Calu3 (cell line): Measurements from ENCODE around the gene FOXN3. TPM values are rescaled to one million over a fixed set of nuclear protein-coding genes. Genes with fewer than 3 reads are reported as not detected.

Experiments
- BruUV-seq: library from RNA; stranded (reverse); fragments of 400-500 nt; replicated peaks from 2 replicates; lab custom pipeline; 2021; lab: Mats Ljungman, UMichigan
- CTCF ChIA-PET: fragments of 300-600 bp; sonication (Branson Sonifier 250); formaldehyde crosslinking; loops from one replicate; lab custom pipeline; 2022; ENCODE audit warnings: antibody characterized with exemption; lab: Charles Lee
- DNase-seq: peaks from one replicate; pipeline ENCODE4 v3.0.0; 2022
- H3K27ac Mint-ChIP-seq: one replicate; pipeline ENCODE4 v1.8.0; 2022; ENCODE audit warnings: mixed read lengths; ENCODE audit not compliant: unreplicated experiment
- H3K27me3 Mint-ChIP-seq: one replicate; pipeline ENCODE4 v1.8.0; 2022; ENCODE audit warnings: mixed read lengths; ENCODE audit not compliant: unreplicated experiment
- H3K36me3 Mint-ChIP-seq: one replicate; pipeline ENCODE4 v1.8.0; 2022; ENCODE audit warnings: mild to moderate bottlenecking, moderate library complexity, mixed read lengths; ENCODE audit not compliant: insufficient read depth, unreplicated experiment
- H3K4me1 Mint-ChIP-seq: one replicate; pipeline ENCODE4 v1.8.0; 2022; ENCODE audit warnings: mild to moderate bottlenecking, low read depth, mixed read lengths; ENCODE audit not compliant: unreplicated experiment
- H3K4me3 Mint-ChIP-seq: one replicate; pipeline ENCODE4 v1.8.0; 2022; ENCODE audit warnings: mild to moderate bottlenecking, low read depth, moderate library complexity, mixed read lengths; ENCODE audit not compliant: unreplicated experiment
- H3K9me3 Mint-ChIP-seq: one replicate; pipeline ENCODE4 v1.8.0; 2022; ENCODE audit warnings: low read depth, mixed read lengths; ENCODE audit not compliant: unreplicated experiment
- intact Hi-C: fragments of 100-400 bp; cut with micrococcal nuclease; formaldehyde crosslinking; loops from one replicate; pipeline ENCODE4 v1.10.0; 2022; ENCODE audit not compliant: unreplicated experiment
- total RNA-seq: library from RNA; stranded (reverse); gene quantifications from 2 replicates; pipeline ENCODE4 v1.2.3, GENCODE V29; 2022
- TF ChIP-seq, protein P1 (sequence below): fragments of 200-600 bp; IDR thresholded peaks from one replicate; pipeline ENCODE4 v1.8.0; 2022; ENCODE audit warnings: antibody characterized with exemption; ENCODE audit not compliant: unreplicated experiment

Gene FOXN3
- total RNA-seq, 1 experiment from 2014 or later = 11.8 TPM

DNA sequence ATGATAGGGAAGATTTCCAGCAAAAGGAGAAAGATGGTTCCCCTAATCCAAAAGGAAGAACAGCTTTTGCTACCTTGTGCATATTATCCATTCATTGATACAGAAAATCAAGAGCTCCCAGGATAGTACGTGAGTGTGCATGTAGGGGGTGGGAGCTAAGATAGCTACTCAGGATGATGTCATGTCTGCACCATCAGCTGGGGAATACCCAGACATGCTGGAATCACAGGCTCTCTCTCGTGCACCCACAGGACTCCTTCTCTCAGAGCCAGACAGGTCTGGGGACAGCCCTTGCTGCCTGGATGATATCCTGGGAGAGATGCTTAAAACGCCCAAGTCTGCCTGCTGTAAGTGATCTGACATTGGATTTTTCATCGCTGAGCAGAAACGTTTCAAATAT lies 38.9 kb downstream of the FOXN3 start:
- intact Hi-C loops = no loop called here
- no TSS peak for BruUV-seq

DNA sequence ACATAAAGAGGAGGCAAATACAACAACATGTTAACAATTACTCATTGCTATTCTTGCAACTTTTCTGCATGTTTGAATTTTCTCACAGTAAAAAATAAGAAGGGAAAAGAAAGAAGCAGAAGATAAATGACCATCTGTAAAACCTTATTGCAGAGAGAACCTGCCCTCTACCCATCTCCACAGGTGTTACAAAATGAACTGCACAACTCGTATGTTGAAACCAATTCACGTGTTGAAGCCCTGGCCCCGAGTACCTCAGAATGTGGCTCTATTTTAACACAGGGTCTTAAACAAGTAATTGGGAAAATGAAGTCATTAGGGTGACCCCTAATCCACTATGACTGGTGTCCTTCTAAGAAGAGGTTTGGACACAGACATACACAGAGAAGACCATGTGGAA lies 39.5 kb downstream of the FOXN3 start:
- CTCF ChIA-PET = no interaction called here
- Mint-ChIP-seq H3K27ac (no peak overlapping the region), H3K4me3 (no peak overlapping the region), H3K27me3 (no peaks in the 10 kb centered on the region), H3K4me1 (no peaks in the 10 kb centered on the region), H3K9me3 (peaks cover 3% of the 10 kb centered on the region), H3K36me3 (no peaks in the 10 kb centered on the region)
- intact Hi-C loops = no loop called here
- TF ChIP-seq, protein P1, sequence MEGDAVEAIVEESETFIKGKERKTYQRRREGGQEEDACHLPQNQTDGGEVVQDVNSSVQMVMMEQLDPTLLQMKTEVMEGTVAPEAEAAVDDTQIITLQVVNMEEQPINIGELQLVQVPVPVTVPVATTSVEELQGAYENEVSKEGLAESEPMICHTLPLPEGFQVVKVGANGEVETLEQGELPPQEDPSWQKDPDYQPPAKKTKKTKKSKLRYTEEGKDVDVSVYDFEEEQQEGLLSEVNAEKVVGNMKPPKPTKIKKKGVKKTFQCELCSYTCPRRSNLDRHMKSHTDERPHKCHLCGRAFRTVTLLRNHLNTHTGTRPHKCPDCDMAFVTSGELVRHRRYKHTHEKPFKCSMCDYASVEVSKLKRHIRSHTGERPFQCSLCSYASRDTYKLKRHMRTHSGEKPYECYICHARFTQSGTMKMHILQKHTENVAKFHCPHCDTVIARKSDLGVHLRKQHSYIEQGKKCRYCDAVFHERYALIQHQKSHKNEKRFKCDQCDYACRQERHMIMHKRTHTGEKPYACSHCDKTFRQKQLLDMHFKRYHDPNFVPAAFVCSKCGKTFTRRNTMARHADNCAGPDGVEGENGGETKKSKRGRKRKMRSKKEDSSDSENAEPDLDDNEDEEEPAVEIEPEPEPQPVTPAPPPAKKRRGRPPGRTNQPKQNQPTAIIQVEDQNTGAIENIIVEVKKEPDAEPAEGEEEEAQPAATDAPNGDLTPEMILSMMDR = no peak
- BruUV-seq = no TSS peak
- no peak for DNase-seq

More for the DNA sequence above, 38.9 kb downstream of the FOXN3 start:
- H3K27me3 Mint-ChIP-seq = no peaks in the 10 kb centered on the region
- CTCF ChIA-PET = no interaction called here
- peaks cover 3% of the 10 kb centered on the region for H3K9me3 Mint-ChIP-seq
- H3K4me1 Mint-ChIP-seq = no peaks in the 10 kb centered on the region
- no peak overlapping the region for H3K4me3 Mint-ChIP-seq
- H3K36me3 Mint-ChIP-seq = no peaks in the 10 kb centered on the region
- no peak for DNase-seq
- H3K27ac Mint-ChIP-seq = no peak overlapping the region
- TF ChIP-seq, protein P1 = no peak

DNA sequence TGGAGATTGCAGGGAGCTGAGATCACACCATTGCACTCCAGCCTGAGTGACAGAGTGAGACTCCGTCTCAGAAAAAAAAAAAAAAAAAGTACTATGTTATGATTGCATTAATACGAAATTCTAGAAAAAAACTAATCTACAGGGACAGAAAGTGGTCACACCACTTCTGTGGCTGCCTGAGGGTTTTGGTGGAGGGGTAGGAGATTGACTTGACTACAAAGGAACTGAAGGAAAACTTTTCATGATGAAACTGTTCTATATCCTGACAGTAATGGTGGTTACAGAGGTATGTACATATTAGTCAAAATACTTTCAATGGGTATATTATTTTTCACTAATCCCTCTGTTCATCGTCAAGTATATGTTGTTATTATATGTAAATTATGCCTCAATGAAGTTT lies 42.1 kb downstream of the FOXN3 start:
- no TSS peak for BruUV-seq
- no peak overlapping the region for H3K4me3 Mint-ChIP-seq
- H3K4me1 Mint-ChIP-seq = no peaks in the 10 kb centered on the region
- H3K9me3 Mint-ChIP-seq = no peaks in the 10 kb centered on the region
- H3K27ac Mint-ChIP-seq = no peak overlapping the region
- TF ChIP-seq, protein P1 = no peak
- no peaks in the 10 kb centered on the region for H3K27me3 Mint-ChIP-seq
- H3K36me3 Mint-ChIP-seq = no peaks in the 10 kb centered on the region
- DNase-seq = no peak
- CTCF ChIA-PET = no interaction called here
- intact Hi-C loops = no loop called here

DNA sequence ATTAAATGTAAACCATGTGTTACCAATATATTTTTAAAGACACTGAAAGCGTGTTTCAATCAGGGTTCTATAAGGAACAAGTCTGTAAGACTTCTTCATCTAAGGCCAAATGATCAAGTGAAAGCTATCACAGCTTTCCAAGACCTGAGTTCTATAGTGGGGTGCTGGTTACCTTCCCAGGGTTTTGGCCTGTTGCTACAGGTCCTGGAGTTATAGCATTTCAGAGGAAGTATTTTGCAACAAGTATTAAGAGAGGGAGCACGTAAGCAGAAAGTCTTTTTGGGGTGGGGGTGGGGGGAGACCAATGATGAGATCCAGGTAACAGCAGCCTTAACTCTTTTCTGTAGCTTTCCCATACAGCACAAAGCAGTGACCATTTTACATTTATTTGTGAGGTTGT lies 43.8 kb downstream of the FOXN3 start:
- CTCF ChIA-PET = interaction anchor here (0.6 kb wide), 1 partner anchor 20 kb away, joined by 3 read pairs; no protein-coding TSS in a partner anchor
- no peak overlapping the region for H3K4me3 Mint-ChIP-seq
- H3K27me3 Mint-ChIP-seq = no peaks in the 10 kb centered on the region

More for the DNA sequence above, 43.8 kb downstream of the FOXN3 start:
- H3K27ac Mint-ChIP-seq = no peak overlapping the region
- intact Hi-C loops = no loop called here
- TF ChIP-seq, protein P1 = no peak
- DNase-seq = no peak
- H3K36me3 Mint-ChIP-seq = no peaks in the 10 kb centered on the region
- H3K4me1 Mint-ChIP-seq = no peaks in the 10 kb centered on the region
- no TSS peak for BruUV-seq
- no peaks in the 10 kb centered on the region for H3K9me3 Mint-ChIP-seq
